ENCODE results near the gene GDF2.

The GDF2 gene

DNA sequence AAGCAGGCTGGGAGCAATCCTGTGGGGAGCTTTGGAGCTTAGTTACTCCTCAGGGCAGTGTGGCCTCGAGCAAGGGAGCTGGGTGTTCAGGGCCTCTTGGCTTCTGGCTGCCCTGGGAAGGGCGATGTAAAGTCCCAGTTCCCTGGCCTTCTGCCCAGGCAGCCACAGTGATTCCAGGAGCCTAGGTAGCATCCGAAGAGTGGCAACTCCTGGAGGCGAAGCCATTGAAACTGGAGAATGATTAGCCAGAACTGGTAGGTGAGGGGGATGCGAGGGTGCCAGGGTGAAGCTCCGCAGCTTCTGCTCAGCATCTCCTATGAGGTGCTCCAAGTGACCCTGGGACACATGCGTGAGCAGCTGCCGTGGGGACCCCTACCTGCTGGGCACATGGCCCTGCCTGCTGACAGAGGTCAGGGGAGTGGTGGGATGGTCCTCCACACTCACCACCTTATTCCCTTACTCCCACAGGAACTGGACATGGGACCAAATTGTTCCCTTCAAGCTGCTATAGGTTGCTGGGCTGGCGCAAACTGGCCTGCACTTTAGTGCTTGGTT lies 7.8 kb upstream of the GDF2 start:
- DNase-seq, result no peak

DNA sequence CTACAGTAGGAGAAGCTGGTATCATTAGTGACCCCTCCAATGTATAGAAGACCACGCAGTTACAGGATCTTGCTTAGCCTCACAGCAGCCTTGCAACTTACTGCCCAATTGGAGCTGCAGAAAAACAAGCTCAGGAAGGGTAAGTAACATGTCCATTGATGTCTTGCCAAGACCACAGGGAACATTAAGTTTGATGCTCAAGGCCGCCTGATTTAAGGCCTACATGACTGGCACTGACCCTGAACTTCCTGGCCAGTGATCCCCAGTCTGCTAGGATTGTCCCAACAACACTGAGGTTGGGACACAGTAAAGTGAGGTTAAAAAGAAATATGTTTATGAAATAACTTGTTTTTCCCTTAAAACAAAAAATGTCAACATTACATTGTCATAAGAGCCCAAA lies 6.8 kb upstream of the GDF2 start:
- DNase-seq, result no peak

DNA sequence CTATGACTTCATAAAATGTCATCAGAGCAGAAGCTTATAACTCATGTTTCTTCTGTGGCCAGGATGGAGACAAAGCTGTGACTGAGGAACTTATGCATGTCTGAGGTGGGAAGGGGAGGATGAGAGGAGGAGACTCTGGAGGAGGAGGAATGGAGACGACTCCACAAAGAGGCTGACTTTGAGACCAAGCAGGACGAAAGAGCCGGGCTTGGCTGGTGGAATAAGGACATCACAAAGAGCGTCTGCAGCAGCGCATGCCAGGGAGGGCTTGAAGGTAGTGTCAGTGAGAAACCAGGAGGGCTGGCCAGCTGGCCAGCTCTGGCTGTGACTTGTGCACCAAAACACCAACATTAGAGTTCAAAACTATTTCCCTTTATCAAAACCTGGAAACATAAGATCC lies 6.1 kb upstream of the GDF2 start:
- DNase-seq, result no peak

GRCh38 chr10:47317251-47317650 lies 5.0 kb upstream of the GDF2 start:
- no peak for DNase-seq

DNA sequence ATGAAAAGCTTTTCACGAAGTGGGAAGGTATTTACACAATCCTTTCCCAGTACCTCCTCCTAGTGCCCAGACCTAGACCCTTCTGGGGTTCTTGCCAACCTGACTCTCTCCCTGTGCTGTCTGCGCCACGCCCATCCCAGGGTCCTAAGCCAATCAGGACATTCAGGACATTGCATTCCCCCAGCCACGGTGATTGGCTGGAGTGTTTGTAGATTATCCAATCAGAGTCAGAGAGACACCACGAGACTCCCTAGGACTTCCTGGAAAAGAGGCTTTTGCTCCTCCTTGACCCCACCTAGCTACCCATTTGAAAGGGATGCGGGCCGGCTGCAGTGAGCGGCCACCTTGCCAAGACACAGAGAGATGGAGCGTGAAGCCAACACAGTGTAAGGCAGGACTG lies 3.5 kb upstream of the GDF2 start:
- no peak for DNase-seq

GRCh38 chr10:47319784-47320183 lies 2.5 kb upstream of the GDF2 start:
- DNase-seq, result no peak

GRCh38 chr10:47320812-47321211 lies 1.4 kb upstream of the GDF2 start:
- no peak for DNase-seq

GRCh38 chr10:47321521-47322195 lies 596 bp upstream of the GDF2 start:
- no peak for DNase-seq

GRCh38 chr10:47323087-47323486 lies 833 bp downstream of the GDF2 start:
- DNase-seq, result no peak

DNA sequence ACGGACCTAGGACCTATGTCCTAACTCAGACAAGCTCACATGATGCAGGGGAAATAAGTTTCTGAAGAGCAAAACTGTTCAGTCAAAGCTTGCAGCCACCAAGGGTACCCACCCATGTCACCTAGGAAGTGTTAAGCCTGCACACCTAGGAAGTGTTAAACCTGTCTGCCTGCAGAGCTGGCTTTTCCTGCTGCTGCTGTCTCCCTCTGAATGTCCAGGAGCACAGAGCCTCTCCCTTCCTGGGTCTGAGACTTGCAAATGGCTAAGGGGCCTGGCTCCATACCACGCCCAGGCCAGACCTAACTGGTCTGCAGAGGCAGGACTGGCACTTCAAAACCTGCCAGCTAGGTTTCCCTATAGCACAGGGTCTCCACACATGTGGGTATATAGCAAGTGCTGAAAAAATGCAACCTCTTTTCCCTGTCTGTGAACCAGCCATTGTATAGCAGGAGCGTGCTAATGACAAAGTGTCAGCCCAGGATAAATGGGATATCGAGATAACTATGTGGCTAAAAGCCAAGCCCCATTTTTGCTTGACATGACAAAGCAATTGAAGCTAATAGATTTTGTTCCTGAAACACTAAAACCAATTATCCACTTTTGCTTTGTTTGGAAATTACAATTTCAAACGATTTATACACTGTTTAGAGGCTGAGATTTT lies 1.5 kb downstream of the GDF2 start:
- DNase-seq, result no peak

DNA sequence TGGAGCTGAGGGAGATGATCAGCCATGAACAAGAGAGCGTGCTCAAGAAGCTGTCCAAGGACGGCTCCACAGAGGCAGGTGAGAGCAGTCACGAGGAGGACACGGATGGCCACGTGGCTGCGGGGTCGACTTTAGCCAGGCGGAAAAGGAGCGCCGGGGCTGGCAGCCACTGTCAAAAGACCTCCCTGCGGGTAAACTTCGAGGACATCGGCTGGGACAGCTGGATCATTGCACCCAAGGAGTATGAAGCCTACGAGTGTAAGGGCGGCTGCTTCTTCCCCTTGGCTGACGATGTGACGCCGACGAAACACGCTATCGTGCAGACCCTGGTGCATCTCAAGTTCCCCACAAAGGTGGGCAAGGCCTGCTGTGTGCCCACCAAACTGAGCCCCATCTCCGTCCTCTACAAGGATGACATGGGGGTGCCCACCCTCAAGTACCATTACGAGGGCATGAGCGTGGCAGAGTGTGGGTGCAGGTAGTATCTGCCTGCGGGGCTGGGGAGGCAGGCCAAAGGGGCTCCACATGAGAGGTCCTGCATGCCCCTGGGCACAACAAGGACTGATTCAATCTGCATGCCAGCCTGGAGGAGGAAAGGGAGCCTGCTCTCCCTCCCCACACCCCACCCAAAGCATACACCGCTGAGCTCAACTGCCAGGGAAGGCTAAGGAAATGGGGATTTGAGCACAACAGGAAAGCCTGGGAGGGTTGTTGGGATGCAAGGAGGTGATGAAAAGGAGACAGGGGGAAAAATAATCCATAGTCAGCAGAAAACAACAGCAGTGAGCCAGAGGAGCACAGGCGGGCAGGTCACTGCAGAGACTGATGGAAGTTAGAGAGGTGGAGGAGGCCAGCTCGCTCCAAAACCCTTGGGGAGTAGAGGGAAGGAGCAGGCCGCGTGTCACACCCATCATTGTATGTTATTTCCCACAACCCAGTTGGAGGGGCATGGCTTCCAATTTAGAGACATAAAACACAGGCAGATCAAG lies 3.3 kb downstream of the GDF2 start:
- DNase-seq, result no peak

DNA sequence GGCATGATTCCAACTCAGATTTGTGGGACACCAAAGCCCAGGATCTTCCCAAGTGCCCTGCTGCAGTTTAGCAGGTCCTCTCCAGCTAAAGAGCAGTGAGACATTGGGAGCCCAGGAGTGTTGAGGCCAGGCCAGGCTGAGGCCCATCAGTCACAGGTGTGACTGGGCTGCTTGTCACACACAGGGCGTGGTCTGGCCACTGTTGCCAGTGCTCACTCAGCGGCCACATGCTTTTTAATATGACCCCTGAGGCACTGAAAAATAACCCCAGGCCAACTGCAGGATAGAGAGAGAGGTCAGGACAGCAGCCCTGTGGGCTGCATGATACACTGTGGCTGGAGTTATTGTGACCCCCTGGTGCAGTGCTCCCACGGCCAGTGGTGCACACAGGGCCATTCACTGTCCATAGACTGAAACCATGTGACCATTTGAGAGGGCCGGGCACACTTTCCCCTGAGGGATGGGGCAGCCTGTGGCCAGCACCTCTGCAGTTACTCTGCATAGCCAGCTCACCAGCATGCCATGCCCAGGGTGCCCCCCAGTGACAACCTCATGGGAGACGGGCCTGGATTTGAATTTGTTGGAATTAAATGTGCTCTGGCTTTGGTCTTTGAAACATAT lies 4.2 kb downstream of the GDF2 start:
- no peak for DNase-seq

GRCh38 chr10:47326927-47327330 lies 4.7 kb downstream of the GDF2 start:
- no peak for DNase-seq

GRCh38 chr10:47329855-47330254 lies 7.6 kb downstream of the GDF2 start:
- DNase-seq, result no peak

- DNase-seq, result no peak
Measured at GRCh38 chr10:47330366-47330765, 8.1 kb downstream of the GDF2 start.

- DNase-seq, result no peak
Measured at GRCh38 chr10:47330804-47331203, 8.6 kb downstream of the GDF2 start.

- no peak for DNase-seq
Measured at GRCh38 chr10:47331491-47331890, 9.2 kb downstream of the GDF2 start.

- no peak for DNase-seq
Measured at GRCh38 chr10:47331954-47332353, 9.7 kb downstream of the GDF2 start.

DNA sequence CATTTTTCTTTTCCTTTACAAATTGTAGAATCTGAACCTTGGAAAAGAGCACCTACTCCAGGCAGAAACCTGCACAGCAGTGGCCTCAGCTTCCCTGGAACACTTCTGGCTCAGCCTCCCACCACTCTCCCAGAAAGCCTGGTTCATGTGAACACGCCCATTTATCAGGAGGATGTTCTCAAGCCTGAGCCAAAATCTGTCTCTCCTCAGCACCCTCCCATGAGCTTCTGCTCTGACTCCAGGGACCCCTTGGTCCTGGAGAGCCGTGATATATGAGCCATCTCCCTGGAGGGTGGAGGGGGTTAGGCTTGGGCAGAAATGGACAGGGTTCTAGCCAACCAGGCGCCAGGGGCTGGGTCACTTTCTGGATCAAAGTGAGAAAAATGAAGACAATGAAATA lies 10.1 kb downstream of the GDF2 start:
- no peak for DNase-seq

DNA sequence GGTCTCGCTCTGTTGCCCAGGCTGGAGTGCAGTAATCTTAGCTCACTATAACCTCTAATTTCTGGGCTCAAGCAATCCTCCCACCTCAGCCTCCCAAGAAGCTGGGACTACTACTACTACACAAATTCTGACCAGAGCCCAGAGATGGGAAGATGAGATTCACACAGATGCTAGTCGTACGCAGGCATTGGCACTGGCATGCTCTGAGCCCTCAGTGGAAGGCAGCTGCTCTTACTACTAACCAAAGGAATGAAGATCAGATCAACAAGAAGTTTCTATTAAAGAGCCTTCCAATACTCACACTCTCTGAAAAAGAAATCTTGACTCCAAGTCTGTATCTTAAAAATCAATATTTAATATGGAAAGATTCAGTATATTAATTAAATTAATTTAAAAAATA lies 10.7 kb downstream of the GDF2 start:
- DNase-seq, result no peak

DNA sequence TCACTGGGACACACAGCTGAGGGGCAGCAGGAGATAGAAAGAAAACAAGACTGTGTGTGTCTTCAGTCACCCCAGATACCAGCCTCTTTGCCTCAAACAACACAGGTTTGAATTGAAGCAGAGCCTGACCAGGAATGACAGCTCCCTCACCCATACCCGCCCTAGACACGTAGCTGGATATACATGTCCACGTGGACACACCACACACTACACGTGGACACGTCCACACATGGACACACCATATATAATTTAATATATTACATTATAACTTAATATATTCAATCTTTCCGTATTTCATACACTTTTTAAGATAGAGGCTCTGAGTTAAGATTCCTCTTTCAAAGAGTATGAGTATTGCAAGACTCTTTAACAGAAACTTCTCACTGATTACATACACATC lies 11.3 kb downstream of the GDF2 start:
- no peak for DNase-seq

- DNase-seq, result no peak
Measured at GRCh38 chr10:47334466-47335295, 12.4 kb downstream of the GDF2 start.
